ENCODE measurements around the gene ZNF827.

Gene ZNF827

GRCh38 chr4:145824463-145824862 lies 114.2 kb downstream of the ZNF827 start:
- no peak for TF ChIP-seq FOXM1 (IDR thresholded peaks at IDR 0.05; ENCODE audit: borderline replicate concordance, low read depth)
- no peak for TF ChIP-seq MAX (IDR thresholded peaks at IDR 0.05)
- no peak for TF ChIP-seq RAD21 (IDR thresholded peaks at IDR 0.05; ENCODE audit: low read depth)
- no peak for TF ChIP-seq EP300 (IDR thresholded peaks at IDR 0.05; ENCODE audit: borderline replicate concordance)
- TF ChIP-seq EGR1 (IDR thresholded peaks at IDR 0.05): no peak
- TF ChIP-seq CREB1 (IDR thresholded peaks at IDR 0.05; ENCODE audit: low read depth): no peak

GRCh38 chr4:145823743-145824142 lies 114.9 kb downstream of the ZNF827 start:
- TF ChIP-seq TAF1 (IDR thresholded peaks at IDR 0.05; ENCODE audit: low read depth) (no peak), MAX (IDR thresholded peaks at IDR 0.05) (no peak), EGR1 (IDR thresholded peaks at IDR 0.05) (no peak), TCF12 (IDR thresholded peaks at IDR 0.05; ENCODE audit: low read depth) (no peak), REST (IDR thresholded peaks at IDR 0.05; ENCODE audit: low read depth) (no peak), RAD21 (IDR thresholded peaks at IDR 0.05; ENCODE audit: low read depth) (no peak), FOXM1 (IDR thresholded peaks at IDR 0.05; ENCODE audit: borderline replicate concordance, low read depth) (no peak)

- TF ChIP-seq RAD21 (IDR thresholded peaks at IDR 0.05; ENCODE audit: low read depth) (no peak), EGR1 (IDR thresholded peaks at IDR 0.05) (no peak), MAX (IDR thresholded peaks at IDR 0.05) (no peak), FOXM1 (IDR thresholded peaks at IDR 0.05; ENCODE audit: borderline replicate concordance, low read depth) (no peak), CEBPB (IDR thresholded peaks at IDR 0.05) (no peak), USF1 (IDR thresholded peaks at IDR 0.05) (no peak), CREB1 (IDR thresholded peaks at IDR 0.05; ENCODE audit: low read depth) (no peak), REST (IDR thresholded peaks at IDR 0.05; ENCODE audit: low read depth) (no peak), NFIC (IDR thresholded peaks at IDR 0.05) (no peak), TCF12 (IDR thresholded peaks at IDR 0.05; ENCODE audit: low read depth) (no peak), EP300 (IDR thresholded peaks at IDR 0.05; ENCODE audit: borderline replicate concordance) (no peak), ZBTB7A (IDR thresholded peaks at IDR 0.05; ENCODE audit: low read depth) (no peak), YY1 (IDR thresholded peaks at IDR 0.05; ENCODE audit: low read depth) (no peak), TAF1 (IDR thresholded peaks at IDR 0.05; ENCODE audit: low read depth) (no peak), TEAD4 (IDR thresholded peaks at IDR 0.05) (no peak)
These were observed 116.0 kb downstream of the ZNF827 start for GRCh38 chr4:145822581-145822980.

GRCh38 chr4:145822181-145822580 lies 116.4 kb downstream of the ZNF827 start:
- TF ChIP-seq CREB1 (IDR thresholded peaks at IDR 0.05; ENCODE audit: low read depth): no peak
- TF ChIP-seq REST (IDR thresholded peaks at IDR 0.05; ENCODE audit: low read depth): no peak
- no peak for TF ChIP-seq EGR1 (IDR thresholded peaks at IDR 0.05)
- no peak for TF ChIP-seq YY1 (IDR thresholded peaks at IDR 0.05; ENCODE audit: low read depth)
- no peak for TF ChIP-seq RAD21 (IDR thresholded peaks at IDR 0.05; ENCODE audit: low read depth)
- no peak for TF ChIP-seq MAX (IDR thresholded peaks at IDR 0.05)
- no peak for TF ChIP-seq NFIC (IDR thresholded peaks at IDR 0.05)
- no peak for TF ChIP-seq TAF1 (IDR thresholded peaks at IDR 0.05; ENCODE audit: low read depth)
- no peak for TF ChIP-seq TCF12 (IDR thresholded peaks at IDR 0.05; ENCODE audit: low read depth)
- TF ChIP-seq EP300 (IDR thresholded peaks at IDR 0.05; ENCODE audit: borderline replicate concordance): no peak
- no peak for TF ChIP-seq FOXM1 (IDR thresholded peaks at IDR 0.05; ENCODE audit: borderline replicate concordance, low read depth)
- TF ChIP-seq ZBTB7A (IDR thresholded peaks at IDR 0.05; ENCODE audit: low read depth): no peak
- no peak for TF ChIP-seq TEAD4 (IDR thresholded peaks at IDR 0.05)
- no peak for TF ChIP-seq USF1 (IDR thresholded peaks at IDR 0.05)
- no peak for TF ChIP-seq CEBPB (IDR thresholded peaks at IDR 0.05)
